Gastroesophageal sphincter (tissue), 4 donors: ENCODE measurements around the gene ANO2. TPM values are rescaled to one million over a fixed set of nuclear protein-coding genes. Genes with fewer than 3 reads are reported as not detected.

Experiments used
- ATAC-seq: fragments of 150-250 bp; one replicate; pipeline ENCODE4 v1.9.1; 2016; ENCODE audit warnings: mild to moderate bottlenecking, moderate library complexity
- H3K27ac ChIP-seq, 4 donors: fragments of 200-600 bp; sonication (generic) in 3 of 4; 1 replicate in 3 of 4; 2 replicates in 1 of 4; pipeline ENCODE4 v1.5.1; 2016 to 2019
- H3K27me3 ChIP-seq: fragments of 200-600 bp; sonication (generic); one replicate; pipeline ENCODE4 v1.5.1; 2019
- H3K36me3 ChIP-seq, 2 donors: fragments of 200-600 bp; sonication (generic); one replicate each; pipeline ENCODE4 v1.5.1; 2019; ENCODE audit warnings: control low read depth in 1 of 2
- H3K4me1 ChIP-seq, 3 donors: fragments of 200-600 bp; sonication (generic); 1 replicate in 2 of 3; 2 replicates in 1 of 3; pipeline ENCODE4 v1.5.1; 2016 to 2019; ENCODE audit warnings: control low read depth in 2 of 3
- H3K4me3 ChIP-seq, 2 donors: fragments of 200-600 bp; sonication (generic); one replicate each; pipeline ENCODE4 v1.5.1; 2019; ENCODE audit warnings: mild to moderate bottlenecking in 1 of 2, moderate library complexity in 1 of 2
- H3K9me3 ChIP-seq, 3 donors: fragments of 200-600 bp; sonication (generic); one replicate each; pipeline ENCODE4 v1.5.1; 2017 to 2019; ENCODE audit warnings: control low read depth in 2 of 3
- CTCF ChIP-seq, 4 experiments: fragments of 200-600 bp in 2 of 4; fragments of 450-650 bp in 2 of 4; sonication (generic) in 1 of 4; IDR thresholded peaks; one replicate each; pipeline ENCODE4 v1.5.1; 2017 to 2019; ENCODE audit warnings: antibody characterized with exemption in 4 of 4, mild to moderate bottlenecking in 2 of 4, moderate library complexity in 2 of 4
- EP300 ChIP-seq: sonication (generic); formaldehyde crosslinking; IDR thresholded peaks from one replicate; pipeline ENCODE4 v1.6.1; 2017; ENCODE audit warnings: antibody characterized with exemption, mild to moderate bottlenecking
- POLR2A ChIP-seq, 2 donors: fragments of 450-650 bp; IDR thresholded peaks; one replicate each; pipeline ENCODE4 v1.6.1; 2017; ENCODE audit warnings: antibody characterized with exemption in 2 of 2, mild to moderate bottlenecking in 2 of 2, moderate library complexity in 1 of 2
- POLR2AphosphoS5 ChIP-seq: sonication (generic); formaldehyde crosslinking; IDR thresholded peaks from one replicate; pipeline ENCODE4 v1.6.1; 2017; ENCODE audit warnings: antibody characterized with exemption
- WGBS, 2 donors: methylation state at CpG; one replicate each; pipeline ENCODE4 v1.1.5; 2018; ENCODE audit warnings: low coverage in 1 of 2; 5-methylcytosine and 5-hydroxymethylcytosine counted together
- total RNA-seq, 4 donors: library from RNA; depleted of rRNA; stranded (reverse); fragments of >200 nt; gene quantifications; one replicate each; pipeline ENCODE4 v1.1.0, GENCODE V29; 2016

The ANO2 gene
- total RNA-seq, 4 donors from 2014 or later, result 3.1 to 10.9 (median 6.7) TPM

- 59 to 72% methylated on average over 6 to 9 of the region's 9 CpGs for WGBS, 2 donors
- Histone ChIP-seq H3K27ac (no peak overlapping the region), H3K4me1 (peaks cover 0 to 19% (median 0%) of the 10 kb centered on the region in 3 donors)
Measured at GRCh38 chr12:5584412-5585175, 360.5 kb downstream of the ANO2 start.

GRCh38 chr12:5582541-5582940 lies 362.5 kb downstream of the ANO2 start:
- H3K27ac ChIP-seq, result peak overlapping the region in 1 of 4 donors; percentile 3

More at GRCh38 chr12:5584412-5585175, 360.5 kb downstream of the ANO2 start:
- TF ChIP-seq POLR2AphosphoS5 (no peak), CTCF (IDR thresholded peaks at IDR 0.05) (no peak)
- no peak for ATAC-seq
- Histone ChIP-seq H3K4me3 (no peak overlapping the region), H3K36me3 (no peaks in the 10 kb centered on the region), H3K9me3 (no peaks in the 10 kb centered on the region), H3K27me3 (no peaks in the 10 kb centered on the region)

GRCh38 chr12:5582018-5582417 lies 363.0 kb downstream of the ANO2 start:
- TF ChIP-seq CTCF (IDR thresholded peaks at IDR 0.05), result no peak
- no peak for TF ChIP-seq POLR2AphosphoS5
- no peak for TF ChIP-seq POLR2A (IDR thresholded peaks at IDR 0.05)
- no peak for TF ChIP-seq EP300
- no peak for ATAC-seq
- Histone ChIP-seq H3K9me3 (no peaks in the 10 kb centered on the region), H3K36me3 (no peaks in the 10 kb centered on the region), H3K4me1 (peaks cover 0 to 25% (median 0%) of the 10 kb centered on the region in 3 donors), H3K27me3 (no peaks in the 10 kb centered on the region), H3K4me3 (no peak overlapping the region), H3K27ac (peak overlapping the region in 1 of 4 donors; percentile 13)
- 66 to 71% methylated on average over 4 to 5 of the region's 5 CpGs for WGBS, 2 donors

More at GRCh38 chr12:5582541-5582940, 362.5 kb downstream of the ANO2 start:
- Histone ChIP-seq H3K9me3 (no peaks in the 10 kb centered on the region), H3K4me1 (peaks cover 0 to 20% (median 0%) of the 10 kb centered on the region in 3 donors), H3K36me3 (no peaks in the 10 kb centered on the region), H3K27me3 (no peaks in the 10 kb centered on the region), H3K4me3 (no peak overlapping the region)
- ATAC-seq, result no peak
- TF ChIP-seq EP300, result no peak
- TF ChIP-seq POLR2A (IDR thresholded peaks at IDR 0.05), result no peak
- TF ChIP-seq CTCF (IDR thresholded peaks at IDR 0.05), result no peak
- no peak for TF ChIP-seq POLR2AphosphoS5
- 85 to 91% methylated on average over 3 to 4 of the region's 4 CpGs for WGBS, 2 donors

GRCh38 chr12:5581616-5582015 lies 363.4 kb downstream of the ANO2 start:
- WGBS, 2 donors, result 65 to 68% methylated on average over 3 to 4 of the region's 4 CpGs
- Histone ChIP-seq H3K36me3 (no peaks in the 10 kb centered on the region), H3K4me1 (peaks cover 0 to 29% (median 0%) of the 10 kb centered on the region in 3 donors), H3K27ac (peak overlapping the region in 2 of 4 donors; percentile 10 to 13), H3K9me3 (no peaks in the 10 kb centered on the region), H3K27me3 (no peaks in the 10 kb centered on the region), H3K4me3 (no peak overlapping the region)
- TF ChIP-seq POLR2A (IDR thresholded peaks at IDR 0.05) (no peak), CTCF (IDR thresholded peaks at IDR 0.05) (no peak), POLR2AphosphoS5 (no peak), EP300 (no peak)
- ATAC-seq, result no peak

GRCh38 chr12:5581019-5581418 lies 364.0 kb downstream of the ANO2 start:
- TF ChIP-seq EP300, result no peak
- no peak for TF ChIP-seq CTCF (IDR thresholded peaks at IDR 0.05)
- TF ChIP-seq POLR2AphosphoS5, result no peak
- TF ChIP-seq POLR2A (IDR thresholded peaks at IDR 0.05), result no peak
- Histone ChIP-seq H3K27me3 (no peaks in the 10 kb centered on the region), H3K9me3 (no peaks in the 10 kb centered on the region), H3K27ac (peak overlapping the region in 2 of 4 donors; percentile 10 to 13), H3K36me3 (no peaks in the 10 kb centered on the region), H3K4me1 (peaks cover 0 to 32% (median 0%) of the 10 kb centered on the region in 3 donors), H3K4me3 (no peak overlapping the region)
- ATAC-seq, result no peak
- 57 to 67% methylated on average over 2 of the region's 3 CpGs for WGBS, 2 donors
